Mucosa of rectum (tissue), 2 donors: ENCODE measurements around the gene JAKMIP1.

Experiments used
- H3K27ac ChIP-seq, 2 donors: one replicate each; pipeline ENCODE4 v1.7.0; 2013; ENCODE audit warnings: inconsistent platforms in 2 of 2, low read depth in 2 of 2, low read length in 2 of 2
- H3K27me3 ChIP-seq, 2 donors: one replicate each; pipeline ENCODE4 v1.7.0; 2013; ENCODE audit warnings: low read length in 2 of 2; ENCODE audit not compliant: control insufficient read depth in 2 of 2, insufficient read depth in 2 of 2
- H3K36me3 ChIP-seq, 2 donors: one replicate each; pipeline ENCODE4 v1.7.0; 2013; ENCODE audit warnings: low read length in 2 of 2; ENCODE audit not compliant: control insufficient read depth in 2 of 2, insufficient read depth in 2 of 2
- H3K4me1 ChIP-seq, 2 donors: one replicate each; pipeline ENCODE4 v1.7.0; 2013; ENCODE audit warnings: low read length in 2 of 2, mild to moderate bottlenecking in 1 of 2; ENCODE audit not compliant: control insufficient read depth in 2 of 2, insufficient read depth in 2 of 2
- H3K4me3 ChIP-seq, 2 donors: one replicate each; pipeline ENCODE4 v1.7.0; 2013; ENCODE audit warnings: low read length in 2 of 2
- H3K9ac ChIP-seq, 2 donors: one replicate each; pipeline ENCODE4 v1.7.0; 2013; ENCODE audit warnings: low read length in 2 of 2, low read depth in 1 of 2, mild to moderate bottlenecking in 1 of 2
- H3K9me3 ChIP-seq, 2 donors: one replicate each; pipeline ENCODE4 v1.7.0; 2013; ENCODE audit warnings: low read length in 2 of 2; ENCODE audit not compliant: control insufficient read depth in 2 of 2
- donor health status: healthy.
- donor health status: Normal muscosa, but diverticular disease.

JAKMIP1 gene

DNA sequence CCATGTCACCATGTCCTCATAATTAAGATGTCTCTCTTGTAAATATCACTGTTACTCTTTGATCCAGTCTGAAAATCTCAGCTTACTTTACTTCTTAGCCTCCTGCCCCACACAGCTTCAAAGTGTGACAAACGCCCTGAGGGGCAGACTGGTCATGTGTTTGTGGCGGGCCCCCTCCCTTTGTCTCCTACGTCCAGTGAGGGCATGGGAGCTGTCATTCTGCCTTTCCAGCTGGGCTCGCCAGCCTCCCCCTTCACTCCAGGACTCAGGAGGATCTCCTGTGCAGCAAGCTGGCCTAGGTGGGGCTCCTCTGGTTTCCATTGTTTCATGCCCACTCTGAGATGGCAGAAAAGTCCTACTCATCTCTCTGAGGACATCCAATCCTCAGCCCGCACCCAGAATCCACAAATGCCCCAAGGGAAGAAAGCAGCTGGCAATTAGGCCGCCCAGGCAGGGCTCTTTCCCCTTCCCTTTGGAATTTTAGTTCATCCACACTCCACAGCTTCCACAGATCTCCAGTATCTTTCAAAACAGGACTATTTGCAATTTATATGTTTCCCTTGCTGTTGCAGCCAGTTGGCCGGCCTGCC, 95.7 kb downstream of the JAKMIP1 start:
- H3K27me3 ChIP-seq = no peaks in the 10 kb centered on the region
- no peaks in the 10 kb centered on the region for H3K36me3 ChIP-seq
- no peak overlapping the region for H3K27ac ChIP-seq
- no peak overlapping the region for H3K4me3 ChIP-seq
- H3K4me1 ChIP-seq = no peaks in the 10 kb centered on the region
- no peak overlapping the region for H3K9ac ChIP-seq
- H3K9me3 ChIP-seq = no peaks in the 10 kb centered on the region

DNA sequence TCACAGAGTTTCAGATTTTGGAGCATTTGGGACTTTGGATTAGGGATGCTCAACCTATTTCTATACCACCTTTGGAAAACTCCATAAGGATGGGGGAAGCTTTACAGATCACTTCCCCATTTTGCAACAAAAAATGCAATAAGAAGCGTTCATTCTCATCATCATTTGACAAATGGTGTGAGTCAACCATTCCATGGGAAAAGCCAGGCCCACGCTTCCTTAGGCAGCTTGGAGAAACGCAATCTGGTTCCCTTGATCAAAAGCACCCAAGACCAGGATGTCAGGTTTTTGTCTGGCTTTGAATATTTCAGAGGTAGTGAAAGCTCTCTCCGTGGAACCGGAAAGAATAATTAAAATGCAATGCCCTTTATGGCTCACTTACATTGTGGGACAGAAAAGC, 102.8 kb downstream of the JAKMIP1 start:
- H3K36me3 ChIP-seq = no peaks in the 10 kb centered on the region

DNA sequence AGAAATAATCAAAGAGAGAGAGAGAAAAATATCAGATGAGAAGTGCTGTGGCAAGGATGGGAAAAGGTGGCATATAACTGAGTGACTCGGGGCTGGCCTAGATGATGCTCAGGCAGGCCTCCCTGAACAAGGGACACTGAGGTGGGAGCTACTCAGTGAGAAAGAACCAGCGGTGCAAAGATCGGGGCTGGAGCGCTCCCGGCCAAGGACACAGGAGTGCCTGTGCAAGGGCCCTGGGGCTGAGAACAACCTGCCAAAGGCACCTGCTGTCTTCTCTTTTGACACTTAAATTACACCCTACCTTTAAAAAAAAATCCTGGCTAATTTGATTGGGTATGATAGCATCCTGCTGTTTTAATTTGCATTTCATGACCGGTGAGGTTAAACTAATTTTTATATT, 104.5 kb downstream of the JAKMIP1 start:
- Histone ChIP-seq H3K9ac (no peak overlapping the region), H3K27ac (no peak overlapping the region), H3K27me3 (no peaks in the 10 kb centered on the region), H3K9me3 (no peaks in the 10 kb centered on the region), H3K4me1 (no peaks in the 10 kb centered on the region), H3K4me3 (no peak overlapping the region), H3K36me3 (no peaks in the 10 kb centered on the region)

More for the DNA sequence above, 102.8 kb downstream of the JAKMIP1 start:
- no peak overlapping the region for H3K4me3 ChIP-seq
- H3K4me1 ChIP-seq = no peaks in the 10 kb centered on the region
- H3K27ac ChIP-seq = no peak overlapping the region
- no peaks in the 10 kb centered on the region for H3K27me3 ChIP-seq
- H3K9ac ChIP-seq = no peak overlapping the region
- no peaks in the 10 kb centered on the region for H3K9me3 ChIP-seq

DNA sequence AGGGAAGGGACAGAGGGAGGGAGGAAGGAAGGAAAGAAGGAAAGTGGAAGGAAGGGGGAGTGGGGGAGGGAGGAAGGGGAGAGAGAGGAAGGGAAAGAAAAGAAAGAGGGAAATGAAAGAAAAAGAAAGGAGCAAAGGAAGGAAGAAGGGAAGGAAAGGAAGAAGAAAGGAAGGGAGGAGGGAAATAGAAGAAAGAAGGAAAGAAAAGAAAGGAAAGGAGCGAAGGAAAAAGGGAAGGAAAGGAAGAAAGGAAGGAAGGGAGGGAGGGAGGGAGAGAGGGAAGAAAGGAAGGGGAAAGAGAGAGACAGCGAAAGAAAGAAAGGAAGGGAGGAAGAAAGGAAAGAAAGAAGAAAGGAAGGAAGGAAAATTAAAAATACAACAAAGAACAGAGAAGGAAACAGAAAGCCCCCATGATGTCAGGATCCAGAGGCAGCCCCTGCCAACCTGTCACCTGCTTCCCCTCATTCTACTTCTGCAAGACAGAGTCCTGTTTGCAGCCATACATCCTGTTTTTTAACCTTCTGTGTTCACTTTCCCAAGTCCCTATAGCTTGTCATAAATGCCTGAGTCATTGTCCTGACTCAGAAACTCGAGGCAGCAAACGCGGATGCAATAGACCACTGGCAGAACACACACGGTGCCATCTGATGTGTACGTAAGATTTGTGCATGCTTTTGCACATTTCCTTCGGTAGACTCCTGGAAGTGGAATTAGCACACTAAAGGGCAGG, 105.2 kb downstream of the JAKMIP1 start:
- Histone ChIP-seq H3K27ac (no peak overlapping the region), H3K4me1 (no peaks in the 10 kb centered on the region)

DNA sequence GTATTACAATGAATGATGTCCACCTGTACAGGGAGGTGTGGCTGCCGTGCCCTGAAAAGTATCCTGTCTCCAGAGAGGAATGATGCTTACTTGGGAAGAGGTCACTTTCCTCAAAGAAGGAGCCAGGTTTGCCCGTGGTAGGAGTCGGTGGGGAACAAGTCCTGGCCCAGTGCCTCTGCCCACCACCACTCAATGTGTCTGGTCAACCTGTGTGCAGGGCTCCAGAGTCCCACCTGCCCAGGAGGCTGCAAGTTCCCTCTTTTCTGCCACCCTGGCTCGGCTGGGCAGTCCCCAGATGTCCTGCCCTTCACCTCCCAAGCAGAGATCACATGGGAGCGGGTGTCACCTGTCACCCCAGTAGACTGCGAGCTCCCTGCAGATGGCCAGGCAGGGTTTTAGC, 106.7 kb downstream of the JAKMIP1 start:
- no peak overlapping the region for H3K27ac ChIP-seq
- no peak overlapping the region for H3K4me3 ChIP-seq
- H3K9me3 ChIP-seq = no peaks in the 10 kb centered on the region
- no peaks in the 10 kb centered on the region for H3K27me3 ChIP-seq
- no peaks in the 10 kb centered on the region for H3K4me1 ChIP-seq
- no peak overlapping the region for H3K9ac ChIP-seq
- H3K36me3 ChIP-seq = no peaks in the 10 kb centered on the region

More for the DNA sequence above, 105.2 kb downstream of the JAKMIP1 start:
- Histone ChIP-seq H3K27me3 (no peaks in the 10 kb centered on the region), H3K36me3 (no peaks in the 10 kb centered on the region), H3K9ac (no peak overlapping the region), H3K4me3 (no peak overlapping the region), H3K9me3 (no peaks in the 10 kb centered on the region)

DNA sequence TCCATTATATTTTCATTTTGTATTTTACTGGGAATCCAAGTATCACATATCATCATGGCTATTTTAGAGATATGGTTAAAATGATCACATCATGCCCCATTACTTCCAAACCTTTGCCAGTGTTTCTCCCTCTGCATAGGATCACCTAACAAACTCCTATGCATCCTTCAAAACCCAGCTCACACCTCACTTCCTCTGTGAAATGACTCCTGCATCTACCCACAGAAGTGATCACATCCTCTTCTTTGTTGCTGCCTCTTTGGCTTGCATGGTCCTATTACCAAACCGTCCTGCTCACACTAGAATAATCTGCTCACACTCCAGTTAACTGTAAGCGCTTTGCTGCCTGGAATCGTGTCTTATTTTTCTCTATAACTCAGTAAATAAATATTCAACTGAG, 107.4 kb downstream of the JAKMIP1 start:
- no peaks in the 10 kb centered on the region for H3K4me1 ChIP-seq
- no peaks in the 10 kb centered on the region for H3K36me3 ChIP-seq
- H3K27ac ChIP-seq = no peak overlapping the region
- no peaks in the 10 kb centered on the region for H3K27me3 ChIP-seq
- no peak overlapping the region for H3K4me3 ChIP-seq
- H3K9ac ChIP-seq = no peak overlapping the region
- H3K9me3 ChIP-seq = no peaks in the 10 kb centered on the region

DNA sequence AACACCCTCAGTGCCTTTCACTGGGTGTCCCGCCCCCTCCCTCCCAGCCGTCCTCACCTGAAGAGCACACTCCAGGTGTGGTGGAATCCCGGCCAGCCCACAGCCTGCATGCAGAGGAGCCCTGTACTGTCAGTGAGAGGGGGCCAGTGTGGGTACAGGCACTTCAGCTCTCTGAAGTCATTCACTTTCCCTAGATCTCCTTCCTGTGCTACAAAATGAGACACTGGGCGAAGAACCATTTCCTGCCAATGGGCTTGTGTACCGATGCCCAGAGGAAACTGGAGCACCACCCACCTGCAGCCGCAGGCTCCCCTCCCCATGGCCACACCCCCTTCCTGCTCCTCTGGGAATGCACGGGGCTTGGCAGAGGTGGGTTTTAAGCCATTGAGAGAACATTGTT, 108.2 kb downstream of the JAKMIP1 start:
- H3K9me3 ChIP-seq = no peaks in the 10 kb centered on the region
- no peak overlapping the region for H3K4me3 ChIP-seq
- H3K27me3 ChIP-seq = no peaks in the 10 kb centered on the region
- H3K27ac ChIP-seq = no peak overlapping the region
- no peak overlapping the region for H3K9ac ChIP-seq
- no peaks in the 10 kb centered on the region for H3K36me3 ChIP-seq
- H3K4me1 ChIP-seq = no peaks in the 10 kb centered on the region

DNA sequence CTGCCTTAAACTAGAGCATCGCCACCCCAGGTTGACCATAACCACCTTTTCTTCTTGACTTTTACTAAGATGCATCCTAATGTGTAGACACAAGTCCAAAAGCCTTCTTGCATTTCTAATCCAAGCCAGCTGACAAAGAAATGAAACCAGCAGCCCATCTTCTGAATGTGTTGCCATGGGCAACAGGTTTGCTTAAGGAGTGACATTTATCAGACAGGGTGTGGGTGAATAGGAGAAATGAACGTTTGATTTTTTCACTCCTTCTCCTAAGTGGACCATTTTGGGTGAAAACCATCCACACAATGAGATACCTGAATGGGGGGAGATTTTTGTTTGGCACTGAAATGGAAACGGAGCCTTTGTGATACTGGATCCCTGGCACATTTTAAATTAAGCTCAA, 109.4 kb downstream of the JAKMIP1 start:
- Histone ChIP-seq H3K27me3 (no peaks in the 10 kb centered on the region), H3K9ac (no peak overlapping the region), H3K9me3 (no peaks in the 10 kb centered on the region), H3K4me3 (no peak overlapping the region), H3K36me3 (no peaks in the 10 kb centered on the region), H3K4me1 (no peaks in the 10 kb centered on the region), H3K27ac (no peak overlapping the region)

DNA sequence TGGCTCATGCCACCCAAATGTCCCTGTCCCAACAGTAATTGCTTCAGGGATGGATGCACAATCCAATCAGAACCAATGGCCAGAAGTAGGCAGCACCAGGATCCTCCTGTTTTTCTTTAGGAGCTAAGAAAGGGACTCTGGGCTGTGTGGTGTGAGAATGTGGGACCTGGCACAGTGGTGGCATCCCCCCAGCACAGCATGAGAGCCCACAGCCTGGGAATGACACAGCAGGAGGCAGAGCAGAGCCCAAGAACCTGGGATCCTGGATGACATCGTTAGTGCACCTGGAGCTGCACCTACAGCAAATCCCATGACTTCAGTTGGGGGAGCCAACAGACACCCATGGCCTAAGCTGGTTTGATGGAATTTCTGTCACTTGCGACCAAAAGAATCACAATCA, 111.4 kb downstream of the JAKMIP1 start:
- Histone ChIP-seq H3K4me3 (no peak overlapping the region), H3K27ac (no peak overlapping the region), H3K4me1 (no peaks in the 10 kb centered on the region), H3K27me3 (no peaks in the 10 kb centered on the region), H3K36me3 (no peaks in the 10 kb centered on the region), H3K9me3 (no peaks in the 10 kb centered on the region), H3K9ac (no peak overlapping the region)

DNA sequence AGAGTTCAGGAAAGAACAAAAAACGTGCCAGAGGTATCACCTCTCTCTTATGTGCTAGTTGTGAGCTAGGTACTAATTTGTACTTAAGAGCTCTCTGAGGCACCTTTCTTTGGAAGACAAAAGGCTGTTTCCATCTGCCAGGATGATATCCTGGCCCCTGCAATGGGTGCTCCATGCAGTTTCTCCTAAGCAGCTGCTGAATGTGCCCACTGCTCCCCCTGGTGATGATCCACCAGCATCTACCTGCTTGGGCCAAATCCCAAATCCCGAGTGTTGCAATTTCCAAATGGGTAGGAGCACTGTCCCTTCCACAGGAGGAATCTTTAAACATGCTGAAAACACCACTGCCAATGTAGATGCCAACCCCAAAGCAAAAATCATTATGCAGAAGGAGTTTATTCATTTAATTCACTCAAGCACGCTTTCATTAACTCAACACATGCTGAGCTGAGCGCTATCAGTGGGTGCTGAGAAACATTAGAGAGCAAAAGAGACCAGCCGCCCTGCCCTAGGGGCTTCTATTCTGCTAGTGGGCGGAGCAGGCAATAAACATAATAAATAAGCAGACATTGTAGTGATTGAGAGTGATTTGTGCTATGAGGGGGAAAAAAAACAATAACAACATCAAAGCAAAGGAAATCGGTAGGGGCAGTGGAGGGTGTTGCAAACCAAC, 112.5 kb downstream of the JAKMIP1 start:
- no peak overlapping the region for H3K27ac ChIP-seq
- H3K27me3 ChIP-seq = no peaks in the 10 kb centered on the region
- H3K9me3 ChIP-seq = no peaks in the 10 kb centered on the region
- no peaks in the 10 kb centered on the region for H3K4me1 ChIP-seq
- H3K4me3 ChIP-seq = no peak overlapping the region
- no peak overlapping the region for H3K9ac ChIP-seq
- no peaks in the 10 kb centered on the region for H3K36me3 ChIP-seq
